SK-N-SH (cell line): ENCODE results near the gene GABRG3.

Experiments used
- CTCF ChIP-seq: fragments of 200-600 bp; sonication (generic); IDR thresholded peaks from 2 replicates; pipeline ENCODE4 v1.6.1; 2017; ENCODE audit warnings: antibody characterized with exemption, mild to moderate bottlenecking, moderate library complexity
- EP300 ChIP-seq, 2 experiments: IDR thresholded peaks; 2 replicates each; pipeline versions ENCODE4 v1.4.0 to v1.6.1; 2012; ENCODE audit warnings: borderline replicate concordance in 1 of 2, low read depth in 1 of 2, low read length in 1 of 2
- GATA2 ChIP-seq: sonication (generic); formaldehyde crosslinking; IDR thresholded peaks from 2 replicates; pipeline ENCODE4 v1.5.0; 2020; ENCODE audit warnings: mild to moderate bottlenecking, missing genetic modification reagents
- JUND ChIP-seq: IDR thresholded peaks from 2 replicates; pipeline ENCODE4 v1.4.0; 2012
- MAX ChIP-seq: IDR thresholded peaks from 2 replicates; pipeline ENCODE4 v1.4.0; 2012; ENCODE audit warnings: low read depth
- PBX3 ChIP-seq: IDR thresholded peaks from 2 replicates; pipeline ENCODE4; 2012
- POLR2AphosphoS5 ChIP-seq: IDR thresholded peaks from 2 replicates; pipeline ENCODE4 v1.6.1; 2012; ENCODE audit warnings: low read depth, low read length
- RAD21 ChIP-seq: IDR thresholded peaks from 2 replicates; pipeline ENCODE4 v1.6.1; 2012; ENCODE audit warnings: mild to moderate bottlenecking, low read length
- RCOR1 ChIP-seq: fragments of 150-350 bp; IDR thresholded peaks from 2 replicates; pipeline ENCODE4 v1.6.1; 2017; ENCODE audit warnings: antibody characterized with exemption, low read length
- REST ChIP-seq: IDR thresholded peaks from 2 replicates; pipeline ENCODE4 v1.6.1; 2012; ENCODE audit warnings: mild to moderate bottlenecking, low read depth, low read length, moderate library complexity
- SIN3A ChIP-seq: IDR thresholded peaks from 2 replicates; pipeline ENCODE4 v1.6.1; 2012; ENCODE audit warnings: low read depth, mild to moderate bottlenecking, low read length, moderate library complexity, borderline replicate concordance
- TAF1 ChIP-seq: IDR thresholded peaks from 2 replicates; pipeline ENCODE4 v1.6.1; 2012; ENCODE audit warnings: low read depth, mild to moderate bottlenecking, low read length, moderate library complexity, borderline replicate concordance
- USF2 ChIP-seq: fragments of 150-350 bp; IDR thresholded peaks from 2 replicates; pipeline ENCODE4 v1.6.1; 2017; ENCODE audit warnings: antibody characterized with exemption, low read length, low read depth, borderline replicate concordance
- YY1 ChIP-seq: IDR thresholded peaks from 2 replicates; pipeline ENCODE4 v1.4.0; 2012; ENCODE audit warnings: low read depth, mild to moderate bottlenecking

- TF ChIP-seq MAX (no peak), GATA2 (CRISPR knock-in tag) (no peak), CTCF (no peak), YY1 (no peak), PBX3 (no peak), REST (no peak), TAF1 (no peak), JUND (no peak), USF2 (no peak), RCOR1 (no peak), EP300 (IDR thresholded peaks at IDR 0.05; ENCODE audit: borderline replicate concordance in 1 of 2, low read depth in 1 of 2, low read length in 1 of 2) (no peak), RAD21 (no peak), POLR2AphosphoS5 (no peak), SIN3A (no peak)
Measured at GRCh38 chr15:27123808-27124207, 152.8 kb downstream of the GABRG3 start.
